Neural progenitor cell (in vitro differentiated cells): ENCODE results near the gene DENND5B.

Experiments used
- EZH2 ChIP-seq: fragments of 200-600 bp; sonication (generic); IDR thresholded peaks from 2 replicates; pipeline ENCODE4 v1.6.1; 2017; ENCODE audit warnings: antibody characterized with exemption, mild to moderate bottlenecking, moderate library complexity
- EZH2phosphoT487 ChIP-seq: fragments of 200-600 bp; sonication (generic); IDR thresholded peaks from 2 replicates; pipeline ENCODE4 v1.6.1; 2017; ENCODE audit warnings: antibody characterized with exemption
- TF ChIP-seq, protein P1 (sequence below): fragments of 200-600 bp; sonication (generic); IDR thresholded peaks from 2 replicates; pipeline ENCODE4 v1.5.1; 2017; ENCODE audit warnings: antibody characterized with exemption, mild to moderate bottlenecking

DNA sequence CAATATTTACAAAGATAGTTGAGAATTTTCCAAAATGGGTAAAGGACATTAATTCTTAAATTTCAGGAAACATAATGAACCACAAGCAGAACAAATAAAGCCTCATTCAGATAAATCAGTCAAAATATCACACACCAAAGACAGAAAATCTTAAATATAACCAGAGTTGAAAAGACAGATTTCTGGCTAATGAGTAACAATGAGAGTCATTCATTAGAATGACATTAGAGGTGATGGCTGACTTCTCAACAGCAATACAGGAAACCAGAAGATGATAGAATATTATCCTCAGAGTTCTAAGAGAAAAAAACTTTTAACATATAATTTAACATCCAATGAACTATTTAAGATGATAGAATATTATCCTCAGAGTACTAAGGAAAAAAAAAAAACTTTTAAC lies 124.2 kb downstream of the DENND5B start:
- TF ChIP-seq, protein P1, sequence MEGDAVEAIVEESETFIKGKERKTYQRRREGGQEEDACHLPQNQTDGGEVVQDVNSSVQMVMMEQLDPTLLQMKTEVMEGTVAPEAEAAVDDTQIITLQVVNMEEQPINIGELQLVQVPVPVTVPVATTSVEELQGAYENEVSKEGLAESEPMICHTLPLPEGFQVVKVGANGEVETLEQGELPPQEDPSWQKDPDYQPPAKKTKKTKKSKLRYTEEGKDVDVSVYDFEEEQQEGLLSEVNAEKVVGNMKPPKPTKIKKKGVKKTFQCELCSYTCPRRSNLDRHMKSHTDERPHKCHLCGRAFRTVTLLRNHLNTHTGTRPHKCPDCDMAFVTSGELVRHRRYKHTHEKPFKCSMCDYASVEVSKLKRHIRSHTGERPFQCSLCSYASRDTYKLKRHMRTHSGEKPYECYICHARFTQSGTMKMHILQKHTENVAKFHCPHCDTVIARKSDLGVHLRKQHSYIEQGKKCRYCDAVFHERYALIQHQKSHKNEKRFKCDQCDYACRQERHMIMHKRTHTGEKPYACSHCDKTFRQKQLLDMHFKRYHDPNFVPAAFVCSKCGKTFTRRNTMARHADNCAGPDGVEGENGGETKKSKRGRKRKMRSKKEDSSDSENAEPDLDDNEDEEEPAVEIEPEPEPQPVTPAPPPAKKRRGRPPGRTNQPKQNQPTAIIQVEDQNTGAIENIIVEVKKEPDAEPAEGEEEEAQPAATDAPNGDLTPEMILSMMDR = no peak
- no peak for TF ChIP-seq EZH2
- TF ChIP-seq EZH2phosphoT487 = no peak
